HUDEP-2 (cell line): Measurements from ENCODE around the gene ELF2.
"Not testable (repeated sequence)": the region's sequence is repeated elsewhere in the genome, so short reads cannot be mapped to it uniquely, and the experiment has no call there.

Experiments
- DNase-seq, 76 experiments: peaks; one replicate each; lab custom pipeline; 2025; ENCODE audit not compliant: unreplicated experiment in 76 of 76; lab: John Stamatoyannopoulos, UW

ELF2 gene

DNA sequence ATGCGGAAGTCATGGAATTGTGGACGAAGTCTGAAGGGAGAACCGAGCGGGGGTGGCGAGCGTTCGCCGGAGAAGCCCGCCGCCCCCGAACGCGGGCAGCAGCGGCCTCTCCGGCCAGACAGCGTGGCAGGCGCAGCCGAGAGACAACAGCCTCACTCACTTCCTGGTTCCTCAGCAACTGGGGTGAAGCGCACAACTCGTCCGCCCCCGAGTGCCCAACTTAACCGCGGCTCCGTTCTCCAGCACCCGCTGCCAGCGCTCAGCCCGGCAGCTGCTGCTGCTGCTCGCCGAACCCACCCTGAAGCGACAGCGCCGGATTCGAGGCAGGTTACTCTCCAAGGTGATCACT, 93.4 kb downstream of the ELF2 start:
- DNase-seq = peak in 60 of 76 experiments; percentile 2 to 75 (median 44)

DNA sequence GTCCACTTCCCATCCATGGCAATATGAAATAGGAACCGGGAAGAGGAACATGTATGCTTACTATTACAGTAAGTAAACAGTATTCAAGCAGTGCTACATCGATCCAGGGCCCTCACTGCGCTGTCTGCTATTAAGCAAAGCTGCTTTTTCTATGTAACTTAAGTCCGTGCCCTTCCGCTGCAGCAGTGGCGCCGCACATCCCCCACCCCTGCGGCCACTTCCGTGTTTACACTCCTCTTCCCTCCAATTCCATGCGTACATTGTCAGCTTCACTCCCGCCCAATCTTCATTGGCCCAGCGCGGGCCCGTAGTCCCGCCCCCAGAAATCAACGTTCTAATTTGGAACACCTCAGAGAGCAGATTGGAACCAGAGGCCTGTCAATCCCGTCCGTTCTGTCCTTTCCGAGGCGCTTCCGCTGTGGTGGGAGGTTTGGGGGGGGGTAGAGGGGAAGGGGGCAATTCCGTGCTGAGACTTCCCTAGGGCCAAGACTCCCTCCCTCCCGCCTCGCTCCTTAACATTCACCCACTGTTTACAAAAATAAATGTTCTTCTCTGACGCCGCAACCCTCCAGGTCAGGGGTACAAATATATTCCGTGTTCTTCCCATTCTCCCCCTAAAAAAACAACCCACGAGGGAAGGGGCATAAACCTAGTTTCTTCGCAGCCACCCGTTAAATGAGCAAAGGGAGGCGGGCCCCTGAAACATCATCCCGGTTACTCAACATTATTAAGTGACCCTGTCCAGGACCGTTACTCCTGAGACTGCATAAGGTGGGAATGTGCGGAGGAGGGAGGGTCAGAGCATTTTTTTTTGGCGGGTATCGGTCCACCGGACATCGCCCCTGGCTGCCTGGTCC, 94.0 kb downstream of the ELF2 start:
- DNase-seq = peak in 75 of 76 experiments; percentile 32 to 97 (median 92)

DNA sequence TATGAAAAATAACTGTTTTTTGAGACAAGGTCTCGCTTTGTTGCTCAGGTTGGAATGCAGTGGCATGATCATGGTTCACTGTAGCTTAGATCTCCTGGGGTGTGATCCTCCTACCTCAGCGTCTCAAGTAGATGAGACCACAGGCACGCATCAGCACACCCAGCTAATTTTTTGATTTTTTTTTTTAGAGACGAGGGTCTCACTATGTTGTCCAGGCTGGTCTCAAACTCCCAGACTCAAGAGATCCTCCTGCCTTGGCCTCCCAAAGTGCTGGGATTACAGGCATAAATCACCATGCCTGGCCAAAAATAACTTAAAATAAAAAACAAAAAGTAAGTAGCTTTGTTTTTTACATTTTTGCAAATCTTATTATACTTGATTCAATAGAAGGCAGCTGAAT, 98.1 kb downstream of the ELF2 start:
- no peak for DNase-seq

DNA sequence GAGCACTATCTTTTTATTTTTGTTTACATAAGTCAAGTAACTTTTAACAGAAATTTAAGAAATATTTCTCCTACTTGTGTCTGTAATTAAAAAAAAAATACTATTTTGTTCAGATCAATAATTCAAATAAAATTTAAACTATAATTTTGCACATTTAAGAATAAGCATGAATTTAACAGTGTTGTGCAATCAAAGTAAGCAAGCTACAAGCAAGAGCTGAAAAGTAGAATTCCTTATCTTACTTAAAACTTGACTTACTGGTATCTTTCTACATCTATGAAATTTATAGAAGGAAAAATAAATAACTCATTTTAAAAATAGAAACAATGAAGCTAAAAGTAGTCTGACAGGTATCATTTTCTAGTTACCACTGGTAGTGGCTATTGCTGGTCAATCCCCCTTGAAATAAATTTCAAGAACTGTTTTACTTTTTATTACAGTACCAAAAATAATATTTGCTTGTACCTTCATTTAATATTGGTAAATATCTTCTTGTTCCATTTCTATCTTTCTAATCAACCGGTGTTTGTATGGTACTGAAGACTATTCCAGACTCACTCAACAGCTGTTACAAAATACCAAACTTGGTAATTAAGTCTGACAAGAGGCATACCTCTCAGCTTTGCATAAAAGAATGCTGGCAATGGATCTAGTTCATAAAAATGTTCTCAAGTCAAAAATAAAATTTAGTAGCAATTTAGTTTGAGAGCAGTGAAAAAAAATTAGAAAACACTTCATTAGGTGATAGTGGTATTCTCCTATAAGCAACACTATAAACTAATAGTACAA, 99.3 kb downstream of the ELF2 start:
- DNase-seq = no peak

DNA sequence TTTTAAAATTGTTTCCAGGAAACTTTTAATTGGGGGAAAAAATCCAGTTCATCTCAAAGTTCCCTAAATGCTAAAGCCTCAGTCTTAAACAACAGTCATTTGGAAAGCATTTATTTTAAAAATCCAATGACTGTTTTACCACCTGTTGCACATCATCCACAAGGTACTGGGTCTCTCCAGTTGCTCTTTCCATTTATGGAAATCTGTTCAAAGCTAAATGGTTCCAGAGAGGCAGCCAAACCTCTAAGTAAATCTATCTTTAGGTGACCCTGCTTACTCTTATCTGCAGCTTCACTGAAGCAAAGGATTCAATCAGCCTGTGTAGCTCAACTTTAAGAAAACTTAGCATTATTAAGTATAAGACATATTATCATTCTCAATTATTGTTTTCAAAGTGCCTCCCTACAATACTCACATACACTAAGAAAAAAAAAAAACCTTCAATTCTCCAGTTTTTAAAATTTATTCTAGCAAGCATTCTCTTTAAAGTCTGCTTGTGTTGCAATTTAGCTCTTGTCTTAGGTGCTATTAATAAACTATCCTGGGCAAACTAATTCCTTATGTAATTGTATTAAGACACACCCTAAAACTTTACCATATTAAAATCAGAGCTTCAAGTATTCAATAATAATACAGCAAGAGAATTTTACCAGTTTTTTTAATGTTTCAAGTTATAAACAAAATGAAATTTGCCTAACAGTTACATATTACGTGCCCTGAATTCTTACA, 100.8 kb downstream of the ELF2 start:
- DNase-seq = no peak

DNA sequence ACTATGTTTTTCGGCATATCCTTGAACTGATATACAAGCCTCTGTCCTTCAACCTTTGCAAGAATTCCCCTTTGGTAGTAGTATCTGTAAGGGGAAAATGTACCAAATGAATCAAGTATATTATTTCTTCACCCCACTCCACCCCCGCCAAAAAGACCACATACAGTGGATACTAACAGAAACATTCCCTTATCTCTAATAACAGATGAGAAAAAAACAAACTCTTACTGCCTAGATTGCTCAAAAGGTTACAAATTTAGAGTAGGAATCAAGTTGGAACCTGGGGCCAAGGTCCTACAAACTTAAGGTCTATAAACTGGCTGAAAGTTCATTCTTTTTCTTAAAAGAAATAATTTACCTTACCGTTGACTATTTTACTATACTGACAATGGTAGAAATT, 116.4 kb downstream of the ELF2 start:
- no peak for DNase-seq

DNA sequence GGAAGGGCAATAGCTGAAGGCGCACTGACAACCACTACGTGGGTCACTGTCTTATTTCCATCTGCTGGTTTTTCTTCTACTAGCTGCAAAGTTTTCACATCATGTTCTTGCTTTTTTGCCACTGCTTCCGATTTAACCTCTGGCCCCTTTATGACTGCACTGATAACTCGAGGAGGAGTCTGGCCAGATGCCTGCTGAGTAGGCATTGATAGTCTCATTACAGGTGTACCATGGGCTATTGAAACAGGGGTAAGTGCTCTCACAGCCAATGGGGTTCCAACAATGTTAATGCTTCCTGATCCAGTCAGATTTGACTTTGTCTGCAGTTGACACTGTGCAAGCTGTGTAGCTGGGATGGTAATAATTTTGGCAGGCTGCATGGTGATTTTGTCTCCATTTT, 118.0 kb downstream of the ELF2 start:
- not testable (repeated sequence) for DNase-seq

DNA sequence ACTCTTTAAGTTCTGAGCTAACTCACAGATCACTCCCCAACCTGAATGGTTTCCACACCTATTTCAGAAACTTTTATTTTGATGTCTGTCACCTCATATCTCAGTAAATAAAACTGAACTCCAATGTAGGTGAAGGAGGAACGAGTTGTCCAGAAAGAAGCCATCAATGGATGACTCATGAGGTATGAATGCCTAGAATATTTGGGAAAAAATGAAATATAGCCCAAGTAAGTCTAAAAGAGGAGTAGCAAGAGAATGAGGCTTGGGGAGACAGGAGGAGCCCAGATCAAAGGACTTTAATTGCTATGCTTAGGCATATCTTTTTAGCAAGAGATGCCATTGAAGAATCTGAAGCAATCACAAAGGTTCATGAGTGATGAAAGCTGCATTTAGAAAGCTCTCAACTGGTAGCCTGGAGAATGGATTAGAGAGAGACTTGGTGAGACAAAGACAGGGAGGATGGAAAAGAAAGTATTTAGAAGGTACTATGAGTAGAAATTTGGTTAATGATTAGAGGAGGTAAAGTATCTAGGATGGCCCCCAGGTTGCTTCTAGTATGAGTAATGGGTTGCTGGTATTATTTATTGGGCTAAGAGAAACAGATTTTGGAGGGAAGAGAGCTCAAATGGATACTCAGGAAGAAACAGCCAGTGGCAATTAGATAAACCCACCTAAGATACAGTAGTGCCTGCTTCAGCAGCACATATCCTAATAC, 122.1 kb downstream of the ELF2 start:
- DNase-seq = no peak

- no peak for DNase-seq
These were observed 123.1 kb downstream of the ELF2 start for GRCh38 chr4:139053909-139054308.

DNA sequence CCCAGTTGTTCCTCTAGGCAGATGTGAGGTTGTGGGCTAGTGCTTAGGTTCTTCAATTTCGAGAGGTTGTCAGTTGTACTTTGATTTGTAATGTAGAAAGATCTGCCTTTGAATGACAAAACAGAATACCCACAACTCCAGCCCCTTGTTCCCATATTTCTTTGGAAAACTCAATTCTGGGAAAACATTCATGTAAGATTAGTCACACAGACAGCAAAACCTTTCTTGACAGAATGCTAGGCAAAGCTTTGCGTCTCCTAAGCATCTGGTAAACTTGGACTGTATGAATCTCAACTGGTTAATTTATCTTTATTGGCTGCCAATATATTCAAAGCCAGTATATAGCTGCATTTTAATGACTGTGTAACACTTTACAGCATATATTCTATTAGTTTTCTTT, 126.6 kb downstream of the ELF2 start:
- no peak for DNase-seq

- no peak for DNase-seq
These were observed 129.0 kb downstream of the ELF2 start for GRCh38 chr4:139048026-139048425.

- no peak for DNase-seq
These were observed 132.7 kb downstream of the ELF2 start for GRCh38 chr4:139044291-139044690.

GRCh38 chr4:139042981-139043460, 134.0 kb downstream of the ELF2 start:
- no peak for DNase-seq

- no peak for DNase-seq
These were observed 138.1 kb downstream of the ELF2 start for GRCh38 chr4:139038874-139039443.

- DNase-seq = no peak
These were observed 140.1 kb downstream of the ELF2 start for GRCh38 chr4:139036885-139037284.

GRCh38 chr4:139035650-139036049, 141.4 kb downstream of the ELF2 start:
- no peak for DNase-seq

DNA sequence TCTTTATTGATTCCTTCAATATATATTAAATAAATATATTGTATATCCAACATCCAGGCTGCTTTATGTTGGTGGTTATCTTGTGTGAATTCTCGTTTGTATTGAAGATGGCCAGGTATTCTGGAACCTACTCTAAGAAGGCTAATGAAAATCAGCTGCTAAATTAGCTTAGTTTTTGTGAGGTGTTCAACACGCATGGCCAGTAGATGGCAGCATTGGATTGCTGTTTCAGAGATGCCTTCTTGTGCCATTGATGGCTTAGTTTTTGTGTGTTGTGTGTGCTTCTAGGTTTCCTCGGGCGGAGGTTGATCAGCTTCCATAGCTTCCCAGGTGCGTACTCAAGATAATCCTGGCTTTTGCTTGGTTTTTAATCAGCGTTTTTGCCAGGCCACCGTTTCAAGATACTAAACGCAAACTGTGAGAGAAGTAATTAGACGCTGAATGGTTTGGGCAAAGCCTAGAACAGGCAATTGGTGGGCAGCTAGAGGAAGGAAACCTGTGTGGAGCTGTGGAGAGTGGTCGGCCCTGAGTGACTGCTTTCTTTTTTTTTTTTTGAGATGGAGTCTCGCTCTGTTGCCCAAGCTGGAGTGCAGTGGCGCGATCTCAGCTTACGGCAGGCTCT, 146.3 kb downstream of the ELF2 start:
- peak in 70 of 76 experiments; percentile 2 to 75 (median 45) for DNase-seq

DNA sequence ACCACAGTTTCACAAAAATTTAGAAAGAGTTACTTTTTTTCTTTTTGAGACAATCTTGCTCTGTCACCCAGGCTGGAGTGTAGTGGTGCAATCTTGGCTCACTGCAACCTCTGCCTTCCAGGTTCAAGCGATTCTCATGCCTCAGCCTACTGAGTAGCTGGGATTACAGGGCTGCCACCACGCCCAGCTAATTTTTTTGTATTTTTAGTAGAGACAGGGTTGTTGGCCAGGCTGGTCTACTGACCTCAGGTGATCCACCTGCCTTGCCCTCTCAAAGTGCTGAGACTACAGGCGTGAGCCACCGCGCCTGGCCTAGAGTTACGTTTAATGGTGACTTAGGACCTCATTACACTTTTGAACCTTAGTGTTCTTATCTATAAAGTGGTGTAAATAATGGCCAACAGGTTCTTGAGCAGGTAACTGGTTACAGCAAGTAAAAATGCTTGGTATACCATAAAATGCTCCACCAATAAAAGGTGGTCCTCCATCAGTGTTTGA, 147.1 kb downstream of the ELF2 start:
- DNase-seq = not testable (repeated sequence)

GRCh38 chr4:139028191-139028661, 148.8 kb downstream of the ELF2 start:
- no peak for DNase-seq
